LNCAP (cell line): Measurements from ENCODE around the gene KCNC1.

ENCODE experiments used
- CTCF ChIP-seq: fragments of 450-650 bp; IDR thresholded peaks from 2 replicates; pipeline ENCODE4 v1.5.1; 2017; ENCODE audit warnings: mild to moderate bottlenecking

The KCNC1 gene

GRCh38 chr11:17742019-17742418 lies 7.4 kb downstream of the KCNC1 start:
- no peak for TF ChIP-seq CTCF

- TF ChIP-seq CTCF: no peak
Measured at GRCh38 chr11:17743026-17743807, 8.6 kb downstream of the KCNC1 start.

GRCh38 chr11:17743808-17744119 lies 9.2 kb downstream of the KCNC1 start:
- TF ChIP-seq CTCF: no peak

- no peak for TF ChIP-seq CTCF
Measured at GRCh38 chr11:17744151-17744940, 9.8 kb downstream of the KCNC1 start.

GRCh38 chr11:17745023-17745772 lies 10.6 kb downstream of the KCNC1 start:
- TF ChIP-seq CTCF: no peak

GRCh38 chr11:17746096-17746495 lies 11.5 kb downstream of the KCNC1 start:
- TF ChIP-seq CTCF: no peak

- TF ChIP-seq CTCF: no peak
Measured at GRCh38 chr11:17747131-17747955, 12.8 kb downstream of the KCNC1 start.
